Chondrocyte (in vitro differentiated cells): ENCODE measurements around the gene CAV1. TPM values are rescaled to one million over a fixed set of nuclear protein-coding genes. Genes with fewer than 3 reads are reported as not detected.

Source experiments
- DNase-seq: peaks from one replicate; pipeline ENCODE4 v3.0.0; 2021; ENCODE audit warnings: mixed read lengths, low spot score
- H3K27ac Mint-ChIP-seq: one replicate; pipeline ENCODE4 v1.8.0; 2021; ENCODE audit warnings: mild to moderate bottlenecking, moderate library complexity, mixed read lengths; ENCODE audit not compliant: unreplicated experiment
- H3K27me3 Mint-ChIP-seq: 2 replicates; pipeline ENCODE4 v1.8.0; 2021; ENCODE audit warnings: low read depth, mixed read lengths
- H3K36me3 Mint-ChIP-seq: 2 replicates; pipeline ENCODE4 v1.8.0; 2021; ENCODE audit warnings: low read depth, mixed read lengths
- H3K4me1 Mint-ChIP-seq: 2 replicates; pipeline ENCODE4 v1.8.0; 2021; ENCODE audit warnings: low read depth, mild to moderate bottlenecking, mixed read lengths
- H3K4me3 Mint-ChIP-seq: one replicate; pipeline ENCODE4 v1.8.0; 2021; ENCODE audit warnings: mild to moderate bottlenecking, moderate library complexity, mixed read lengths; ENCODE audit not compliant: unreplicated experiment
- H3K9me3 Mint-ChIP-seq: 2 replicates; pipeline ENCODE4 v1.8.0; 2021; ENCODE audit warnings: low read depth, mixed read lengths
- total RNA-seq: library from RNA; stranded (reverse); gene quantifications from 3 replicates; pipeline ENCODE4 v1.2.1, GENCODE V29; 2021
- TF ChIP-seq, protein P1 (sequence below): fragments of 200-600 bp; sonication (generic); IDR thresholded peaks from 2 replicates; pipeline ENCODE4 v1.5.0; 2021; ENCODE audit warnings: antibody characterized with exemption, mild to moderate bottlenecking, moderate library complexity

The CAV1 gene
- total RNA-seq, 1 donor from 2014 or later, result 297 TPM

DNA sequence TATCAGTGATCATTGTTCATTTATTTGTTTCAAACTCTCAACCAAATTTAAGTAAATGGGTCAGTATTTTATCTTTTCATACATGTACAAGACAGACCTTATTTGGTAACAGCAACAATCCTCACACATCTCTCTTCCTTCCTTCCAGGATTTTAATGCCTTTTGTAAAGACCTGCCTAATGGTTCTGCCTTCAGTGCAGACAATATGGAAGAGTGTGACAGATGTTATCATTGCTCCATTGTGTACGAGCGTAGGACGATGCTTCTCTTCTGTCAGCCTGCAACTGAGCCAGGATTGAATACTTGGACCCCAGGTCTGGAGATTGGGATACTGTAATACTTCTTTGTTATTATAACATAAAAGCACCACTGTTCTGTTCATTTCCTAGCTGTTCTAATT, 19.0 kb upstream of the CAV1 start:
- H3K4me1 Mint-ChIP-seq, result peaks cover 41% of the 10 kb centered on the region
- TF ChIP-seq, protein P1, sequence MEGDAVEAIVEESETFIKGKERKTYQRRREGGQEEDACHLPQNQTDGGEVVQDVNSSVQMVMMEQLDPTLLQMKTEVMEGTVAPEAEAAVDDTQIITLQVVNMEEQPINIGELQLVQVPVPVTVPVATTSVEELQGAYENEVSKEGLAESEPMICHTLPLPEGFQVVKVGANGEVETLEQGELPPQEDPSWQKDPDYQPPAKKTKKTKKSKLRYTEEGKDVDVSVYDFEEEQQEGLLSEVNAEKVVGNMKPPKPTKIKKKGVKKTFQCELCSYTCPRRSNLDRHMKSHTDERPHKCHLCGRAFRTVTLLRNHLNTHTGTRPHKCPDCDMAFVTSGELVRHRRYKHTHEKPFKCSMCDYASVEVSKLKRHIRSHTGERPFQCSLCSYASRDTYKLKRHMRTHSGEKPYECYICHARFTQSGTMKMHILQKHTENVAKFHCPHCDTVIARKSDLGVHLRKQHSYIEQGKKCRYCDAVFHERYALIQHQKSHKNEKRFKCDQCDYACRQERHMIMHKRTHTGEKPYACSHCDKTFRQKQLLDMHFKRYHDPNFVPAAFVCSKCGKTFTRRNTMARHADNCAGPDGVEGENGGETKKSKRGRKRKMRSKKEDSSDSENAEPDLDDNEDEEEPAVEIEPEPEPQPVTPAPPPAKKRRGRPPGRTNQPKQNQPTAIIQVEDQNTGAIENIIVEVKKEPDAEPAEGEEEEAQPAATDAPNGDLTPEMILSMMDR, result no peak
- no peak overlapping the region for H3K27ac Mint-ChIP-seq

DNA sequence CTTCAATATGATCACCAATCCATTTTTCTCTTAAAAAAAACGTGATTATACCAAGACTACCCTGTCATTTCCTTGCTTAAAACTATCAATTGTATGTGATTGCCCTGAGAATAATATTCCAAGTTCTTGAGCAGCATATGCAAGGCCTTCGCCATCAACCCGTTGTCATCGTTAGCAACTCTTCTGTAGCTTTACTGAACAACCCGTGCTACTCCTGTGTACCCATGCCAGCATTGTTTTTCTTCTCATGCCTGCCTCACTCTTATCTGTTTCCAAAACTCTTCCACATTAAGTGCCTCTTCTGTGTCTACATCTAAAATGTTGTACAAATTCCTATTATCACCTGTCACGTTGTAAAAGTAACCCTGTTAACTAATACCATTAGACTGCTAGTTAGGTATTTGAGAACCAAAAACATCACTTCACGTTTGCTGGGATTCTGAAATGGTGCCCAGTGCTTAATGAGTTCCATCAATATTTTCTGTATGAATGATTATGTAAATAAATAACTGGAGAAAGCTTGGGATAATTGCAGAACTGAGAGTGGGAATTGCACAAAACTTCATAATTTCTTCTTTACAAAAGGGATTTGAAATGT, 14.8 kb upstream of the CAV1 start:
- H3K27me3 Mint-ChIP-seq, result no peaks in the 10 kb centered on the region
- H3K4me3 Mint-ChIP-seq, result no peak overlapping the region
- TF ChIP-seq, protein P1, result no peak
- H3K4me1 Mint-ChIP-seq, result peaks cover 48% of the 10 kb centered on the region
- H3K9me3 Mint-ChIP-seq, result no peaks in the 10 kb centered on the region
- H3K27ac Mint-ChIP-seq, result no peak overlapping the region
- peaks cover 7% of the 10 kb centered on the region for H3K36me3 Mint-ChIP-seq
- DNase-seq, result no peak

More for the DNA sequence above, 19.0 kb upstream of the CAV1 start:
- peaks cover 11% of the 10 kb centered on the region for H3K36me3 Mint-ChIP-seq
- no peak overlapping the region for H3K4me3 Mint-ChIP-seq
- H3K27me3 Mint-ChIP-seq, result no peaks in the 10 kb centered on the region
- DNase-seq, result no peak
- no peaks in the 10 kb centered on the region for H3K9me3 Mint-ChIP-seq

DNA sequence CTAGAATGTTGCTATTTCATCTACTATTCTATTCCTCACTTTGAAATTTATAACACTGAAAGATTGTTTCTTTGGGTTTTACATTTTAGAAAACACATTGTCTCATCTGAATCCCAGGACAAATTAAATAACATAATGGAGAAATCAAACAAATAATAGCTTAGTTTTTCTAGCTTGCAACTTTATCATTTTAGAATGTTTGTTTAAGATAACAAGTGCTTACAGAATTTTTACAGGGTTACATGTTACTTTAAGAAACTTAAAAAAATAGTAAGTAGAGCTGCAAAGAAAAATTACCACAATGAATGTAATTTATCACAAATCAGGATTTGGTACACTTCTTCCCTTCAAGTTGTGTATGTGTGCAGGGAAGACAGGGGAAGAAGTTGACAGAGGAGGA, 14.0 kb upstream of the CAV1 start:
- Mint-ChIP-seq H3K4me3 (no peak overlapping the region), H3K4me1 (peaks cover 45% of the 10 kb centered on the region), H3K27ac (peak overlapping the region; percentile 20), H3K27me3 (no peaks in the 10 kb centered on the region), H3K36me3 (peaks cover 4% of the 10 kb centered on the region), H3K9me3 (no peaks in the 10 kb centered on the region)
- TF ChIP-seq, protein P1, result no peak
- no peak for DNase-seq

DNA sequence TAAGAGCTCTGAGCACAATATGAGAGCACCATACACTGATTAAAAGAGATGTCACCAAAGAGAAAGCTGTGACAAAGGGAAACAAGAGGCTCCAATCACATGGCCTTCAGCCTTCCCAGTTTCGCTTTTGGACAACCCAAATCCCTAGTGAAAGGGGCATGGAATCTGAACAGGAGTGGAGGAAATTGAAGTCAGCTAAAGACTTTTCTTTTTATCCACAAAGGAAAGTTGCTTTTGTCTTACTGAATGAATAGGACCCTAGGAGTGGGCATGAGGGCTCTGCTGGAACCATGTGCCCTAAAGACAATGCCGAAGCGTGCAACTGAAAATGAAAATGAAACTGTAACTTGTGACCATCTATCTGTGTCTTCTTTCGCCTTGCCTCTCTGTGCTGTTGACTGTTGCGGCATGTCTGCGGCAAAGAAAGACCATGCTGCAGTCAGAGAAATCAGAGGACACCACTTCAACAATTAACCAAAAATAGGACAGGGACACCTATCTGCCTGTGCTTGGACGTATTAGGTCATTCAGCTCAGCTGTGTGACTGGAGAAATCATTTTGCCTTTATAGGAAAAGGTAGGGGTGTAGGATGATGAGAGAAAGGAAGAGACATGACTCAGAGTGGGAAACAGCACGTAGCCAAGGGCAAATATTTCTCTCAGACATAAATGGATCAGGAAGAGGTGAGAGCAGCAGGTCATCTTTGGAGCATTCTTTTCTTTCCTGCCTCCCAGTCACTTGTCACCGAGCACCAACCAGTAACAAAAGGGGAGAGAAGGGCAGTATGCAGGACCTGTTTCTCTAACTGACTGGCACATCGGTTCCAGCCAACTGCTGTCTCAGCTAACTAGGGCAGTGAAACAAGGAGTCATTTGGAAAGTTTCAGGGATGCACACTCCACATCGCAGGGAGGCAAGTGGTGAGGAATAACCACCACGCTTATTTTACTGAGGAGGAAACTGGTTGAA, 13.0 kb upstream of the CAV1 start:
- no peaks in the 10 kb centered on the region for H3K9me3 Mint-ChIP-seq
- TF ChIP-seq, protein P1, result no peak
- peak overlapping the region; percentile 60 for H3K27ac Mint-ChIP-seq
- H3K27me3 Mint-ChIP-seq, result no peaks in the 10 kb centered on the region
- H3K4me3 Mint-ChIP-seq, result peak overlapping the region; percentile 3
- H3K4me1 Mint-ChIP-seq, result peaks cover 43% of the 10 kb centered on the region
- DNase-seq, result no peak
- peaks cover 4% of the 10 kb centered on the region for H3K36me3 Mint-ChIP-seq

DNA sequence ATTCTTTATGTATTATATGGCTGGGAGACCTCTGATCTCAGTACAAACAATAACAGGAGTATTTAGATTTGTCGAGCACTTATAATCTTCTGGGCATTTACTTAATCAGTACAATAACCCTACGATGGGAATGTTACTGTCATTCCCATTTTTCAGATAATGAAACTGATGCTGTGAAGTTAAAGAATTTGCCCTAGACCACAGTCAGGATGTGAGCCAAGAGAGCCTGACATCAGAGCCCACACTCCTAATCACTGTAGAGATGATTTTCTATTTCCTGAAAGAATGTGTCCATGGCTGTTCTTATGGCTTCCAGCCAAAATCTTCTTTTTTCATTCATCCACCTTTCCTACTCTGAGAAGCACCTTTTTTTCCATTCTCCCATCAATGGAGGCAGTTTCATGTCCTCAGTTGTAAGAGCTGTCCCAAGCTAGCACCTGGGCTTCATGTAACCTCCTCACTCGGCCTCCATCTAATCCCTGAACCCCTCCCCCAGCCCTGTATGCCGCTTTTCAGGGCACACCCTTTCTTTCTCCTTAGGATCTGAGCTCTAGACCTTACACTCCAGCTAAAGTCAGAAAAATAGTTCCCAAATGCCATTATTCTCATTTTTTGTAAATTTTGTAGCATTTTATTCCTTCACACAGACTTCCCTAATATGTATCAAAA, 12.2 kb upstream of the CAV1 start:
- no peak for DNase-seq
- peaks cover 2% of the 10 kb centered on the region for H3K36me3 Mint-ChIP-seq
- TF ChIP-seq, protein P1, result no peak
- peak overlapping the region; percentile 60 for H3K27ac Mint-ChIP-seq
- no peaks in the 10 kb centered on the region for H3K27me3 Mint-ChIP-seq
- H3K9me3 Mint-ChIP-seq, result no peaks in the 10 kb centered on the region
- H3K4me1 Mint-ChIP-seq, result peaks cover 42% of the 10 kb centered on the region
- H3K4me3 Mint-ChIP-seq, result peak overlapping the region; percentile 3
